Activated CD8-positive, alpha-beta T cell treated with anti-CD3 and anti-CD28 coated beads for 36 hours (primary cell): ENCODE measurements around the gene FLRT2. TPM values are rescaled to one million over a fixed set of nuclear protein-coding genes. Genes with fewer than 3 reads are reported as not detected.

ENCODE experiments used
- ATAC-seq: fragments of 200-7000 bp; cut with Tn5 transposase; one replicate; pipeline ENCODE4 v1.10.0; 2021; ENCODE audit warnings: mild to moderate bottlenecking, moderate library complexity
- CTCF ChIA-PET: fragments of 350-600 bp; sonication (Branson Sonifier 250); formaldehyde crosslinking; loops from one replicate; lab custom pipeline; 2021; ENCODE audit warnings: antibody characterized with exemption; lab: Charles Lee
- POLR2A ChIA-PET: fragments of 350-600 bp; sonication (Branson Sonifier 250); formaldehyde crosslinking; loops from one replicate; lab custom pipeline; 2021; ENCODE audit warnings: antibody characterized with exemption; lab: Charles Lee
- DNase-seq: peaks from one replicate; pipeline ENCODE4 v3.0.0-alpha.2; 2020
- H3K27ac Mint-ChIP-seq: one replicate; pipeline ENCODE4 v1.8.0; 2021; ENCODE audit warnings: mild to moderate bottlenecking, mixed read lengths
- H3K27me3 Mint-ChIP-seq: one replicate; pipeline ENCODE4 v1.8.0; 2021; ENCODE audit warnings: mixed read lengths
- H3K36me3 Mint-ChIP-seq: one replicate; pipeline ENCODE4 v1.8.0; 2021; ENCODE audit warnings: low read depth, mixed read lengths
- H3K4me1 Mint-ChIP-seq: one replicate; pipeline ENCODE4 v1.8.0; 2021; ENCODE audit warnings: low read depth, mixed read lengths
- H3K4me3 Mint-ChIP-seq: one replicate; pipeline ENCODE4 v1.8.0; 2021; ENCODE audit warnings: mild to moderate bottlenecking, moderate library complexity, mixed read lengths
- H3K9me3 Mint-ChIP-seq: one replicate; pipeline ENCODE4 v1.8.0; 2021; ENCODE audit warnings: mixed read lengths
- intact Hi-C: fragments of 100-400 bp; cut with micrococcal nuclease; formaldehyde crosslinking; loops from one replicate; pipeline ENCODE4 v1.10.0; 2022
- total RNA-seq, 2 experiments: library from RNA; stranded (reverse); gene quantifications; one replicate each; pipeline ENCODE4 v1.2.3, GENCODE V29; 2021
- TF ChIP-seq, protein P1 (sequence below): fragments of 200-600 bp; IDR thresholded peaks from one replicate; pipeline ENCODE4 v1.8.0; 2022; ENCODE audit warnings: antibody characterized with exemption, mild to moderate bottlenecking

The FLRT2 gene
- total RNA-seq, 2 experiments from 2014 or later, result not detected

DNA sequence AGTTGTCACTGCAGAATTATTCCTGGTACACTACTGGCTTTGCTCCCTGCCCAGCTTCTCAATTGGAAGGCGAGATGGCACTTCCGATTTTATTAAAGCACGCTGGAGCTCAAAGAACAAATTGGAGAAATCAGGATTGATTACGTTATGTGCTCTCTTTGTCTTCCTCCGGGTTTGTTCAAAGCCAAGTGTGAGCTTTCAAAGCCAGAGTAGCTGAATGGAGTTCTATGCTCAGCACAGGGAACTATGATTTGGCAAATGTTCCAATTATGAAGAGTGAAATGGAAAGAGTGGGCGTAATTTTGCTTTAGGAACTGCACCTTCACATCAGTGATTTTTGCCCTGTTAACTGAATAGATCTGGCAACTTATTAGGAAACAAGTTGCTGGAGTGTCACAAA lies 72.4 kb downstream of the FLRT2 start:
- Mint-ChIP-seq H3K27ac (no peak overlapping the region), H3K9me3 (no peaks in the 10 kb centered on the region), H3K36me3 (no peaks in the 10 kb centered on the region), H3K4me3 (no peak overlapping the region), H3K4me1 (no peaks in the 10 kb centered on the region), H3K27me3 (no peaks in the 10 kb centered on the region)
- intact Hi-C loops, result no loop called here
- CTCF ChIA-PET, result no interaction called here
- ATAC-seq (no peak), DNase-seq (no peak)
- POLR2A ChIA-PET, result no interaction called here
- TF ChIP-seq, protein P1, sequence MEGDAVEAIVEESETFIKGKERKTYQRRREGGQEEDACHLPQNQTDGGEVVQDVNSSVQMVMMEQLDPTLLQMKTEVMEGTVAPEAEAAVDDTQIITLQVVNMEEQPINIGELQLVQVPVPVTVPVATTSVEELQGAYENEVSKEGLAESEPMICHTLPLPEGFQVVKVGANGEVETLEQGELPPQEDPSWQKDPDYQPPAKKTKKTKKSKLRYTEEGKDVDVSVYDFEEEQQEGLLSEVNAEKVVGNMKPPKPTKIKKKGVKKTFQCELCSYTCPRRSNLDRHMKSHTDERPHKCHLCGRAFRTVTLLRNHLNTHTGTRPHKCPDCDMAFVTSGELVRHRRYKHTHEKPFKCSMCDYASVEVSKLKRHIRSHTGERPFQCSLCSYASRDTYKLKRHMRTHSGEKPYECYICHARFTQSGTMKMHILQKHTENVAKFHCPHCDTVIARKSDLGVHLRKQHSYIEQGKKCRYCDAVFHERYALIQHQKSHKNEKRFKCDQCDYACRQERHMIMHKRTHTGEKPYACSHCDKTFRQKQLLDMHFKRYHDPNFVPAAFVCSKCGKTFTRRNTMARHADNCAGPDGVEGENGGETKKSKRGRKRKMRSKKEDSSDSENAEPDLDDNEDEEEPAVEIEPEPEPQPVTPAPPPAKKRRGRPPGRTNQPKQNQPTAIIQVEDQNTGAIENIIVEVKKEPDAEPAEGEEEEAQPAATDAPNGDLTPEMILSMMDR, result no peak

DNA sequence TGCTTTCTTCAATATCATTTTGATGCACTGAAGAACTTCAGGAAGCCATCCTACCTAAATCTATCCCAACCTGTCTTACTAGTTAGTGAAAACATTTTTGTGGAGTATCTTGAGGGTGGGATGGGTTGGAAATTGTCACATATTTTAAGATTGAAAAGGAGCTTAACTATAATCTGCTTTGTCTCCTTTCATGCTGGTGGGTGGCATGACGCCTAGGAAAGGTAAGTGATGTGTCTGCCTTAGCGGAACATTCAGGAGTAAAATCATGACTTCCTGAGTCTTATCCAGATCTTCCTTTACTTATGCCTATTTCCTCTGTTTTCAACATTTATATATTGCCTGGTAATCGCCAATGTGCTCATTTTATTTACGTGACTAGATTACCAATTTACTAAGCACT lies 74.1 kb downstream of the FLRT2 start:
- H3K27me3 Mint-ChIP-seq, result no peaks in the 10 kb centered on the region
- no peaks in the 10 kb centered on the region for H3K9me3 Mint-ChIP-seq
- ATAC-seq (no peak), DNase-seq (no peak)
- H3K36me3 Mint-ChIP-seq, result no peaks in the 10 kb centered on the region
- TF ChIP-seq, protein P1, result no peak
- H3K27ac Mint-ChIP-seq, result no peak overlapping the region
- H3K4me3 Mint-ChIP-seq, result no peak overlapping the region
- H3K4me1 Mint-ChIP-seq, result no peaks in the 10 kb centered on the region
- CTCF ChIA-PET, result no interaction called here
- POLR2A ChIA-PET, result no interaction called here
- intact Hi-C loops, result no loop called here

DNA sequence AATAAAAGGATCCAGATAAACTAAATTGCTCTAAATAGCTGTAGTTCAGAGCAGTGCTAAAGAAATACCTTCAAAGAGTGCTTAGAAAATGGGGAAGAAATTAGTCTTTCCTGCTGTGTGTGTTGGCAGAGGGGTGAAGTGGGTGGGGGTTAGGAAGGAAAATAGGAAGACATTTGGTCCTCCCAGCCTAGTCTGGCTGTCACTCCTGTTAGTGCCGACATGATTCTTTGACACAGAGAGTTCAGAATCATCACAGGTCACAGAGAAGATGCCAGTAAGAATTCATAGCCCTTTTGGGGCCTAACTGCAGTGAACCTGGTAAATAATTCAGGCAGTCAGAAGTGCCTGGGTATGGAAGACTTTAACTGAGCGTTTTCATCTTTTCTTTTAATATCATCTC lies 74.8 kb downstream of the FLRT2 start:
- no peaks in the 10 kb centered on the region for H3K27me3 Mint-ChIP-seq
- DNase-seq (no peak), ATAC-seq (no peak)
- no peak overlapping the region for H3K4me3 Mint-ChIP-seq
- intact Hi-C loops, result no loop called here
- no peaks in the 10 kb centered on the region for H3K36me3 Mint-ChIP-seq
- ChIA-PET POLR2A (interaction anchor here (1.3 kb wide), 1 partner anchor 20 kb away, joined by 3 read pairs; no protein-coding TSS in a partner anchor), CTCF (no interaction called here)
- no peaks in the 10 kb centered on the region for H3K9me3 Mint-ChIP-seq
- H3K27ac Mint-ChIP-seq, result no peak overlapping the region
- TF ChIP-seq, protein P1, result no peak
- no peaks in the 10 kb centered on the region for H3K4me1 Mint-ChIP-seq

DNA sequence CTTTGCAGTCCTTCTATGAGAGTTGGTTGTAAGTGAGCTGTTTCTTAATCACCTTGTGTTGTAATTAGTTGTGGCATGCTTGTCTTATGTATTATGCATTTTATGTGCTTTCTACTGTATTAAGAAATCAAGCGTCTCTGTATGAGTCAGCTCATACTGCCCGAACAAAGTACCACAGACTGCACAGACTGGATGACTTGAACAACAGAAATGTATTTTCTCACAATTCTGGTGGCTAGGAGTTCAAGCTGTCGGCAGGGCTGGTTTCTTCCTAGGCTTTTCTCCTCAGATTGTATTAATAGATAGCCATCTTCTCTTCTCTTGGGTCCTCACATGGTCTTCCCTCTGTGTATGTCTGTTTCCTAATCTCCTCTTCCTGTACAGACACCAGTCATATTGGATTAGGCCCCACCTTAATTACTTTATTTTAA lies 77.7 kb downstream of the FLRT2 start:
- H3K27ac Mint-ChIP-seq, result no peak overlapping the region
- H3K27me3 Mint-ChIP-seq, result no peaks in the 10 kb centered on the region
- no peak for ATAC-seq
- POLR2A ChIA-PET, result no interaction called here
- no peaks in the 10 kb centered on the region for H3K9me3 Mint-ChIP-seq
- no peaks in the 10 kb centered on the region for H3K4me1 Mint-ChIP-seq
- no peak for DNase-seq
- H3K36me3 Mint-ChIP-seq, result no peaks in the 10 kb centered on the region
- CTCF ChIA-PET, result no interaction called here
- H3K4me3 Mint-ChIP-seq, result no peak overlapping the region
- TF ChIP-seq, protein P1, result no peak
- intact Hi-C loops, result no loop called here

DNA sequence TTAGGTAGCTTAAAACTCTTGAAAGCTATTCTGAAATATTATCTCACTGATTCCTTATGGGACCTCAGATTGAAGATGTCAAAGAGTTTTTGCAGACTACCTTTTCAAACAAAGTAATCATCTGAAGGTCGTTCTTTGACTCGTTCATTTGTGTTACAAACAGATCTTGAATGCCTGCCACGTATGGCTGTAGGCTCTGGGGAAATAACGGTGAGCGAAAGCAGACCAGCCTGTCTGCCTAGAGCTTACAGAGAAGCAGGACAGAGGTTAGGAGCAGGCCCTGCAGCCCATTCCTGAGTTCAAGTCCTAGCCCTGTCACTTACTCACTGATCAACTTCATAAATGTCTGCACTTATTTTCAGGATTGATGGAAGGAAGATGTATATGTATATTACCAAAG lies 83.6 kb downstream of the FLRT2 start:
- no peaks in the 10 kb centered on the region for H3K36me3 Mint-ChIP-seq
- intact Hi-C loops, result no loop called here
- H3K4me3 Mint-ChIP-seq, result no peak overlapping the region
- ChIA-PET CTCF (no interaction called here), POLR2A (no interaction called here)
- H3K27me3 Mint-ChIP-seq, result no peaks in the 10 kb centered on the region
- ATAC-seq (no peak), DNase-seq (no peak)
- H3K9me3 Mint-ChIP-seq, result no peaks in the 10 kb centered on the region
- TF ChIP-seq, protein P1, result no peak
- H3K4me1 Mint-ChIP-seq, result no peaks in the 10 kb centered on the region
- H3K27ac Mint-ChIP-seq, result no peak overlapping the region
